Measurements from ENCODE around the gene TENM4.

TENM4 gene

DNA sequence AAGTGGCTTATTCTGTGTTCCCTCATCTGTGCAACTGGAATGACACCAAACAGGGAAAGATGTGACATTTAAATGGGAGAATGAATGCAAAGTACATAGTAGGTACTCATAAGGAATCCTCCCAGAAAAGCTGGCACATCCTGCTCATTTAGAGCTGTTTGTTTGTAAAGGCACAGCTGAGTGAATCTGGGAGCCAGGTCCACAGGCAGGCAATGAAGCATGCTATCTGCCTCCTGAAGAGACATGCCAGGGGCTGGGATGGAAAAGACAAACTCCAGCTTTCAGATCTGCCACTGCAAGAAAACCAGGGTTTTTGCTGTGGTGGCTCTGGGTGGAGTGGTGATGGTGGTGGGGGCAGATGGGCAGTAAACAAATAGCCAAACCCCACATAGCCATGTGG lies 150.1 kb downstream of the TENM4 start:
- no peak for DNase-seq

DNA sequence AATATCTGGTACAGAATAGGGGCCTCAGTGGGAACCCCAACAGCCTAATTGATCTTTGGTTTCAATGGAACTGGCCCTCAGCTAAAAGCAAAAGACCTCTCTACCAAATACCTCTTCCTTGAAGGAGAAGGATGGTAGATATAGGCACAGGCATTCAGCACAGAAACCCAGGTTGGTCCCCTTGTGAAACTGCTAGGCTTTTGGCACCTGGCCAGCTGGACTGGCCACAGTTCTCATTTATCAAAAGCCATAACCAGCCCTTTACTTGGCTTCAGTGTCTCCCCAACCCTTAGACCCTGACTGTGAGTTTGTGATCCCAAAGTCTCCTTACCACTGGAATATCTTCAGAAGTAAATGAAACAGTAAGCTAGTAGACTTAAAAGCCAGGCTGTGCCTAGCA lies 152.9 kb downstream of the TENM4 start:
- DNase-seq: no peak

DNA sequence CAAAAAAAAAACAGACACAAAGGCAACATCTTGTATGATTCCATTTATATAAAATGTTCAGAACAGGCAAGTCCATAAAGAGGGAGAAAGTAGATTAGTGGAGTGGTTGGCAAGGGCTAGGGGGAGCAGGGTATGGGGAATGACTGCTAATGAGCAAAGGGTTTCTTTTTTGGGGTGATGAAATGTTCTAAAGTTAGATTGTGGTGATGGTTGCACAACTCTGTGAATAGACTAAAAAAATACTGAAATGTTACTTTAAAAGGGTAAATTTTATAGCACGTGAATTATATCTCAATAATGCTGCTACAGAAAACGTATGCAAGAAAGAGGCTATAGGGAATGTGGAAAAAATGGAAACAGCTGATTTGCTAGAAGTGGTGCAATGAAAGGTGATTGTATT lies 155.1 kb downstream of the TENM4 start:
- no peak for DNase-seq

DNA sequence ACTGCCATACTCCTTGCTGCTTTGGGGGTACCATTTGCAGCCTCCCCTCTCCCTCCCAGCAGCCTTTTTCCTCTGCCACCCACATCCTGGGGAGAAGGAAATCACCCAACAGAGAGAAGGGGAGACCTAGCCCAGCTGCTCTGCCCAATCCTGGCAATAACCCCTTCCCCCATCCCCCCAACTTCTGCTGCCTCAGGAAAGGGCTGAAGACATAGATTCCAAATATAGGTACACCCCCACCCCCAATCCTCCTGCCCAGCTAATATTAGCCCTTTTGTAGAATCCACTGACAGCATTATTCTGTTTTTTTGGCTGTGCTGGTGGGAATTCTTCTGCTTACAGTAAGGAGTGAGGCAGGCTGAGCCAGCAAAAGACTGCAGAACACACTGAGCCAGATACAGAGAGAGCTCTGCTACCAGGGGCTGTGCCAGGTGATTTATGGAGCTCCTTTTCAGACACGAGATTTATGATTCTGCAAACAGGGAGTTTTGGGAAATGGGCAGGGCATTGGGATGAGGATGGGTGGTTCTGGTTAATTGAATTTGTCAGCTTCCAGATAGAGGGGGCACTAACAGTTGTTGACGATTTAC lies 164.0 kb downstream of the TENM4 start:
- no peak for DNase-seq

DNA sequence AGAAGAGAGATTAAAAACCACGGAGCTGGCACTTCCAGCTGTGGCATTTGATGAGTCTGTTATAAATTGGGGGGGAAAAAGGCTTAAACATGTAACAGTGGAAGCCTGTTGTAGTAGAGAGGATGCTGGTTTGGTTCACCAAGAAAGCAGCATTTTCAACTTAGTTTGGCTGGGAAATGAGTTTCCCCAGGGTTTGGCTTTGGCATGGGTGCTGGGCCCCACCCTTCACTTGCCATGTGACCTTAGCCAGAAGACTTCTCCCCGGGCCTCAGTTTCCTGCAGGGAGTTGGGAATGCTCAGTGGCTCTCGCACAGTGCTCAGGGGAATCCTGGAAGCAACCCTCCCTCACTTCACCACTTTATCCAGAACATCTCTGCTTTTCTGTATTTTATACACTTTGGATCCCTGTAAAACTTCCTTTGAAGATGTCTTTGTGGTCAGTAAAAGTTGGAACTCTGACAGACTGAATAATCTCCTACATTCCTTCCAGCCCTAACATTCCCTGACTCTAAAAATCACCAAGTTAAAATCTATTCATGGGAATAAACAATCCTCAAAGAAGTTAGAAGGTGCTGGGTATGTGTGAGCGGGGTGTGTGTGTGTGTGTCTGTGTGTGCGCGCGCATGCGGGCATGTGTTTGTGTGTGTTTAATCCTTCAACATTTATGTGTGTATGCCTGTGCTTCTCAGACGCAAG lies 166.0 kb downstream of the TENM4 start:
- DNase-seq: no peak

DNA sequence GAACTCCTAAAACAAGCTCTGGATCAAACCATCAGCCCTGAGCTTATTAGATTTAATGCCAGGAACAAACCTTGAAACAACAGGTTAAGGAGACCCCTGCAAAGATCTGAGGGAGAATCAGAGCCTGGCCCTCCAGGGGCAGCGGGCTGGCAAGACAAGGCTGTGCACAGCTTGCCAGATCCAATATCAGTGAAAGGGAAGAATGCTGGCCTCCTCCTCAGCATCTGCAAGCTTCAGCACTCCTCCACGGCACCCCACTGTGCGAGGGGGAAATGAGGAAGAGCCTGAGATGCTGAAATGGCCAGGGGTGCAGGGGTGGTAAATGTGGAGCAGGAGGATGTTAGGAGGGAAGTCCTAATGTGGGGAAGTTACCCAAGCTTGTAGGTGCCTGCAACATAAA lies 167.0 kb downstream of the TENM4 start:
- DNase-seq: no peak

DNA sequence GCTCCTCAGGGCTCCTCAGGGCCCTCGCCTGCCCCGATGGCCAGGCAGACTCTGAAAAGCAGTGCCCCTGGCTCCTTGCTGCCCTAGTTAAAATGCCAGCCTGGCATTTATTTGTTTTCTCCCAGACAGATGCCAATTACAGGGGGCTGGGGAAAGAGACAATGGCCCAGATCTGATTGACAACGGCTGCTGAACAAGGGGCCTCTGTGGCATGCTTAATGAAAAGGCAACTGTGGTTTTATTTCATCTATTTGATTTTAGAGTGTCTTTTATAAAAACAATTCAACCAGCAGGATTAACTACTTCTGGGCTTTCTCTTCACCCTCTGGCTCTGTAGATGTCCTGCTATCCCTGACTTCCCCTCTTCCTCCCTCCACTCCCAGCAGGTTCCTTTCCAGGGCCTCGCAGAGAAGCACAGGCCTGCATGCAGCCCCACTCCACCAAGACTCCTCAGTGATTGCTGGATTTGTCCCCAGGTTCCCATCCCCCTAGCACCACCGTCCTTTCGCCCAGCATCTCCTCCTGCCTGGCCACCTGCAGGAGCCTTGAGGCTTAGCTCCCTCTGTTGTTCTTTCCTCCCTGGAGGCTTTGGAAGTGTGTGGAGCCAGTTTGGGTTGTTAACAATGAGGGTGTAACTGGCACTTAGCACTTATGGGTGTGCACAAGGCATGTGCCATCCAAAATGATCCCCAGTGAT lies 171.1 kb downstream of the TENM4 start:
- DNase-seq: no peak

DNA sequence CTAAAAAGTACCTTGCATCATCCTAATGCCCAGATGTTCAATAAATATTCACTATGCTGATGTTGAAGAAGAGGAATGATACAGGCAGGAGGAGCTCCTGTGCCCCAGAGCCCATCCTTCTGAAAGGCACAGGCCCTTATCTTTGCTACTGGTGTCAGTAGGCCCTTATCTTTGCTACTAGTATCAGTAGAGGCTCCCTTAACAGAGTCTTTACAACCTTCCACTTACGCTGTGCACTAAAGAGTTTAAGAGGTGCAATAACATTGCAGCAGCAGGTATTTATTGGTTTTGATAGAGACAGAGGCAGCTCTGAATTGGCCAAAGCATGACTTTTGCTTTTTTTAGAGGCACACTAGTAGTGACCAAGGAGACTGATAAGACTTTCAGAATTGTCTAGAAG lies 174.4 kb downstream of the TENM4 start:
- DNase-seq: no peak

DNA sequence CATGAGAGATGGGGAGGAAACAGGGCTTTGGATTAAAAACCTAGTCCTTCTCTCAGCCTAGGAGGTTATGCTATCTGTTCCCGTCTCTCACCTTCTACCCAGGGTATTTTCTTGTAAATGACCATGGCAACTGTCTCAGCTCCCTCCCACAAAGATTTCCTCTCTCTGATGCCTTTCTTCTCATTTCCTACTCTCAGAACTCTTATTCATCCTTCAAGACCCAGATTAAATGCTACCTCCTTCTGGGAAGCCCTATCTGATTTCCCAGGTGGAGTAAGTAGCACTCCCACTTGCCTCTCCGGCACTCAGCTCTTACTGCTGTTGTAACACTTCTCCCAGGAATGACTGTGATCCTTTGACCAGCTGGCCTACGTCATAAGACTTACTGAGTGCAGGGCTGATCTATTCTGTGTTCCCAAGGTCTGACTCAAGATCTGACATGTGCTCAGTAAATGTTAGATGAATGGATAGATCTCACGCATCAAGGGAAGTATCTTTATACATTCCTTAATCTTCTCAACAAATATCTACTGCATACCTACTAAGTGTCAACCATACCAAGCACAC lies 175.0 kb downstream of the TENM4 start:
- DNase-seq: peak; percentile 65

DNA sequence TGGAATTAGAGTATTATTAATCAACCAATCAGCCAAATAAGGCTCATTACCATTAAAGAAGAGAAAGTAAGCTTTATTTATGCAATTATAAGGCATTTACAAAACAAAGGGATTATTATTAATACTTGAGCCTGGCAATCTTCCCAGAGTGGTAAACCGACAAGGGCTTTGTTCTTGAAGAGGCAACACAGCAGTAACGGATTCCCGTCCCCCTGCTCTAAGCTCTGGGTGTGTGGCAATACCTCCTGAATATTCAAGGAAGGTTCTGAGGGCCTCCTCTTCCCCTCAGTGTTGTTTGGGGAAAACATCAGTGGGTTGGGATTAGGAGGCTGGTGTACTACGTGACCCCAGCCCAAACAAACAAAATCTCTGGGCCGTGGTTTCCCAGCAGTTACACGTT lies 176.5 kb downstream of the TENM4 start:
- DNase-seq: peak; percentile 22

DNA sequence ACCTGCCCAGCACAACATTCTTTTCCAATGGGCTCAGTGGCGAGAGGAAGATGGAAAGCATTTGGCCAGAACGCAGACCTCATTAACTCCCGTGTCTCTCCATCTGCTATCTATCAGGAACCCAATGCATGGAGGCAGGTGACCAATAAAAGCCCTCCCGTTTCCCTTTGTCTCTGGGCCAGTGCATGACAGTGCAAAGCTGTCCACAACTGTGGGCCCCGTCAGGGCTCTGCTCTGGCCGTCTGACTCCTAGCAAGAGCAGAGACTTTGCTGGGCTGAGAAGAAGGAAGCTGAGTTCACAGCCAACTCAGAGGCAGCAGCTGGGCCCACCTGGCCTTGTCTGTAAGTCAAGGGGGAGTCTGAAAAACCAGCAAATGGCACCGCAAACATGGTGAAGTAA lies 177.8 kb downstream of the TENM4 start:
- peak; percentile 25 for DNase-seq

DNA sequence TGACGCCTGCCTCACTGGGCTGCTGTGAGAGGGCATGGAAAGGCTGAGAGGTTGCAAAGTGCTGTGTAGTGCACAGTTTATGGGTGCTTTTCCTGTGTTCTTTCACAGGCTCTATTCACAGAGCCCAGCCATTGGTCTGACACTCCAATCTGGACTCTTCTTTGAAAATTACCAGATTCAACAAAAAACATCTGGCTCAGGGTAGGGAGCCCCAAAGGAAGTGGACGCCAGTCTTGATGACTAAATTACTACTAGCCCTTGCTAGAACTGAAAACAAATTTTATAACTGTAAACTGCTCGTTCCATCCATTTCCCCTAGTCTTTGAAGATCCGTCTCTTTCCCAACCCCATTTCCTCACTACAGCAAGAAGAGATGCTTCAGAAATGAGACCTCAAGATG lies 178.6 kb downstream of the TENM4 start:
- DNase-seq: no peak

DNA sequence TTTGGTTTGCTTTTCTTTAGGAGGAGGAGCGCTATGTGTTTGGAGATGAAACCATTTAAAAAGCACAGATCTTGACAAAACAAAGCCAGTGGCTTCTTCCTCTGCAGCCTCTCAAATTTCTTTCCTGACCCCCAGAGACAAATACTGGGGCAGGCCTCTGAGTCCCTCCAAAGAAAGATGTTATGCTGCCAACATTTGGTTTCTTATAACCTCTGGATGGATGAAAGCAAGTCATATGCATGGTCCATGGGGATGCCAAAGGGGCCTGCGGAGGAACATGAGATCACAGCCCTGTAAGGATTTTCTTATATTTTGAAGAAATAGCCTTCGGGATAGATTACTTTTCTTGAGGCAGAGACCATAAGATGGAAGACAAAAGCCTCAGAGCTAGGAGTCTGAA lies 179.1 kb downstream of the TENM4 start:
- no peak for DNase-seq

DNA sequence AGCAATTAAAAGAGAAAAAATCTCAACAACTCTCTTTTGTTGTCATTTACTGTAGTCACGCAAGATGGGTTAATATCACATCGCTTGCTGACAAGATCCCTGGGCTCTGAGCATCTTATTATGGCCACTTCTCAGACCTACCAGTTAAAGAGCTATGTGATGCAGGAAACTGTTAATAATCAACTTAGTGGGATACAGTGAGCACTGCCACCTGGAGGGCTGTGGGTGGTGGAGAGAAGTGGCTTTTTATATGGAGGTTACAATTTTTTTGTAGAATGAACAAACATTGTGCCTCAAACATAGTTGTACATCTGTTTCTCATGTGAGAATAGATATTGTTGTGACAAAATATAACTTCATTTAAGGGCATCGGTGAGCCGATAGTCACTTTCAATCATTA lies 181.0 kb downstream of the TENM4 start:
- DNase-seq: no peak

DNA sequence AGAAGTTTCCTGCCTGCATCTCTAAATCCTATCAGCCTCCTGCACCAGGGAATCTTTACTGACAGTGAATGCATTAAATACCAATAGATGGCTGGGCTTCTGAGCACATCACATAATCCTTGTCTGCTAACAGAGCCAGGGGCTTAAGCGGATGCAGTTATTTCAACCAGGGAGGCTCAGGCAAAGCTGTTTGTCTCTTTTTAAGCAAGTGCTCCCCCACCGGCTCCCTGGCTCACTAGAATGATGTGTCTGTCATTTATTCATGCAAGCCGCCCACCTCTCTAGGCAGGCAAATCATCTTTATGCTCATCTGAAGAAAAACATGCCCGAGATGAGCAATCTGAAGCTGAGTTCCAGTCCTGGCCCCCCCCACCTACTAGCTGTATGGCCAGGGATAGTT lies 182.3 kb downstream of the TENM4 start:
- no peak for DNase-seq

DNA sequence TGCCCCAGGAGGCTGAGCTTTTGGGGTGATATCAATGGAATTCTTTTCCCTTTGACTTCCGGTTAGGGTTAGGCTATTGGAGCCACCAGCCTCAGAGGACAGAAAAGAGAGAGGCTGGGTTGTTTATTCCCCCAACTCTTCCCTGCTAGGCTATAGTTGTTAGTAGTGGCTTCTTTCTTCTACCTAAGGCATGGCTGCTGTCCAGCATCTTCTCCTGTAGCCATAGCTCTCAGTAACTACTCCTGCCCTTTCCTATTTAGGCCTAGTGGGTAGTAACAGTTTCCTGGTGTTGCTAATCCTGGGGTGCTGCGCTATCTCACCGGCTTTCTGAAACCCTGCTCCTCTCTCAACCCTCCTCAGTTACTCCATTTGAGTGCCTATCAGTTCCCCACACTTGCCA lies 184.9 kb downstream of the TENM4 start:
- DNase-seq: no peak

DNA sequence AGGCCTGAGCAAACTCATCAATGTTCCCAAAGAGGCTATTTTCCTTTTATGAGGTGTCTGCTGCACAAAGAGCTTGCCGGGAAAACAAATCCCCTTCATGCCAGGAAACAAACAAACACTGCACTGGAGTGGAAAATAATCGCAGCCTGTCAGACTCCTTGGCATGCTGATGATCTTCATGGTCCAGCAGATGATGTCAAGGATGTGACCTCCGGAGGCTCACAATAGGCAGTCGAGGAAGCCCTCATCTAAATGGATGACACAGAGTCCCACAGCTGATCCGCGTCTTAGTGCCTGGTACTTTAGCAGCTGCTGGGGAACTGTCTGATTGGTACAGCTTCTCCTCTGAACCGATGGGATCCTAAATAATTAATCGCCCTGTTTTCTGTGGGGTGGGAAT lies 187.6 kb downstream of the TENM4 start:
- DNase-seq: no peak

DNA sequence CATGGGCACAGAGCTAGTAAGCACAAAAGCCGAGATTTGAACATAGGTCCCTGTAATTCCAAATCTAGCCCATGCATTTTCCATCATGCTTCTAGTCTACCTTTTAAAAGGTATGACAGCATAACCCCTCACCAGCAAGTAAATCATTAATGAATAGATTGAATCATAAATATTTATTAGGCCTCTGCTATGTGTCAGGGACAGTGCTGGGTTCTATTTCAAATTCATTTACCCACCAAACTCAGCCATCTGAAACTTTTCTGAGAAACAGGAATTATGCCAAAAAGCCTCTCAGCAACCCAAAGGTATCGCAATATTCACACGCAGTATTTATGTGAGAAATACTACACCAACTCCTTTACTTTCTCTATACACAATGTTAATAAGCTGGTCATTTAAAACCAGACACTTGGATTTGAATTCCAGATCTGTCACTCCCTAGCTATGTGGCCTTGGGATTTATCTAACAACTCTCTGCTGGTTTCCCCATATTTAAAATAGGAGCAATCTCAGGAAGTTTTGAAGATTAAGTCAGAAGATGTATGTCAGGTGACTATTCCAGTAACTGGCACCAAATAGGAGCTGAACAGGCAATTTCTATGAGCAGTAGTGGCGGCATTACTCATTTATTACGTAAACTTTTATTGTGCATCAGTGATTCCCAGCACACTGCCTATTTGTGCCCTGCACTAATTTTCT lies 191.4 kb downstream of the TENM4 start:
- no peak for DNase-seq

DNA sequence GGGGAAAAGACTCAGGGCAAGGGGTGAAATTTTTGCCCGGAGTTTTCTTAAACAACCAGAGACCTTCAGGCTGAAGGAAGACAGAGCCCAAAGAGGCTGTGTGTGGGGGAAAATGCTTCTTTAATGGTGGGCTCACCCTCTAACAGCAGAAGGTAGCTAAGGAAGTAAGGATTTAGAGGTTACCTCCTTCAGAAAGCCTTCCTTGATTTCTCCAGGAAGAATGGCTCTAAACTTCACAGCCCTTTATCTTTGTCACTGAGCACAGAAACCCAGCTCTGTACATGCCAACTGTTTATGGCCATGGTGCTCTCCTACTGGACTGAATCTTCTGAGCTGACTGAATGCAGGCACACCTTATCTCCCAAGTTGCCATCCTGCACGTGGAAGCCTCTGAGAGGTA lies 196.0 kb downstream of the TENM4 start:
- no peak for DNase-seq

DNA sequence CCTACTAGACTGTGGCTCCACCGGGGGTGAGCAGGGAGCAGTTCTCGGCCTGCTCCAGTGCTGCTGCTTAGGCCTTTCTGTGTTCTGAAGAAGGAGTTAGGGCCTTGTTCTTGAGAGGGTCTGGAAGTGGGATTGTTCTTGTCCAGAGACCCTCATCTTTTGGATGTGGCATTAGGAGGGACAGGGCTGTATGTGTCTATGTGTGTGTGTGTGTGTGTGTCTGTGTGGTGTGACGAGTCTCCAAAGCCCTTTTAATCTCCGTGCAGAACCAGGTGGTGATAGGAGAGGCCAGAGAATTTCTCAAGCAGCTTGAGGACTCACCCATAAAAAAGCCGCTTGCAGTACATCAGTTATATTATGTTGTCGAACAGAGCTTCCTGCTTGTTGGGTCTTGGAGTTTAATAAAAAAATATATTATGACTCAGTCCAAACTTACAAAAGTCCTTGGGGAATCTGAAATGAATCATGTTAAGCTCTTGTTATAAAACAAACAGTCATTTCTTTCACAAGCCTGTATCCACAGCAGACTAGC lies 196.5 kb downstream of the TENM4 start:
- DNase-seq: no peak

DNA sequence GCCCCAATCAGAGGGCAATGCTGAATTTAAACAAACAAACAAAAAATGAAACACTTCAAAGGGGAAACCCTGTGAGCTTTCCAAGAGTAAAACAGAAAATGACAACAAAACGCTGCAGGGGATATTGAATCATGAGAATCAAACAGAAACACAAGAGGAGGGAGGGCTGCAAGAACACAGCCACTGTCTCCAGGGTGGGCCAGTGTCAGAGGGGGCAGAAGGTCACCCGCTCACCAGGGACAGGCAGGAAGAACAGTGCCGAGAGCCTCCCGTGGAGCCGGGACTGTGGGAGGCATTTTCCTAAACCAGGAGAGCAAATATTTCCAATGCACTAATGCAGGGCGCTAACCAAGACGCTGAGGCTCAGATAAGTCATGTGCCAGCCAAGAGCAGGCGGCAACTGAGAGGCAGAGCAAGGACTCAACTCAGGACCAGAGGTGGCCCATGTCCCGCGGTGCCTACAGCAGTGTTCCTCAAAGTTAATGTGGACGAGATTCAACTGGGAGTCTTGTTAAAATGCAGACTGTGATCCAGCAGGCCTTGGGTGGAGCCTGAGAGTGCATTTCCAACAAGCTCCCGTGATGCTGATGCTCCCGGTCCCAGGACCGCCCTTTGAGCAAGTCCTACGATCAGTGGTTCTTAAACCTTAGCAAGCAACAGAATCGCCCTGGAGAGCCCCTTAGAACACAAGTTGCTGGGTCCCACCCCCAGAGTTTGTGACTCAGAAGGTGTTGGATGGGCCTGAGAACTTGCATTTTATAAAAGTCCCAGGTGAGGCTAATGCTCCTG lies 197.2 kb downstream of the TENM4 start:
- no peak for DNase-seq

DNA sequence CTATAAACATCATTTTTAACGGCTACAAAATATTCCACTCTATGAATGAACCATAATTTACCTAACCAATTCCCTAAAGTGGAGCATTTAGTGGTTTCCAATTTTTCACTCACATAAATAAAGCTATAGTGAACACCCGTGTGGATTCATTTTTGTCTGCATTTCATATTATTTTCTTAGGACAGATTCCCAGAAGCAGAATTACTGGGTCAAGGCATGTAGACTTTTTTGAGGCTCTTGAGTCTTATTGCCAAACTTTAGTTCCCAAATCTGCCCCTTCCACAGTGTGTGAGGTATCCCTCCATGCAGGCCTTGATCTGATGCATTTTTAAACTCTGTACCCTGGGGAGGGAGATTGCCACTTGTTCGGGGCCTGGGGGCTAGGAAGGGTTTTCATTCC lies 198.2 kb downstream of the TENM4 start:
- no peak for DNase-seq

DNA sequence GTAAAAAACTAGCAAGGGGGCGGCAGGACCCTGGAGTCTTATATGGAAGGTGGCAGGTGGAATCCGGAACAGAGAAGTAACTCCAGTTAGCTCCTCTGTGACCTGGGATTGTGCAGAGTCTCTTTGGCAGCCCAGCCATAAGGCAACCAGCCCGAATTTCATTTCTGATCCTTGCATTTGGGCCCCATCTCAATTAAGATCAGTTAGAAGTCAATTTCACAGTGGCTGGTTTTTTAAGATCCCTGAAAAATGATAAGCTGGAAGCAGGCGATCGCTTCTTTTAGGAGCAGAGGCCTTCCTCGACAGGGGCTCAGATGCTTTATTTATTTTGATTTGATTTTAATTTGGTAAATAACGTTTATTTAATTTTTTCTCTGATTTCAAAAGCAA lies 199.0 kb downstream of the TENM4 start:
- DNase-seq: no peak

Data from NCI-H524 treated with DMSO at 0.1 percent for 48 hours (cell line).